ENCODE results near the gene PCDHB3.
"Not testable (repeated sequence)": the region's sequence is repeated elsewhere in the genome, so short reads cannot be mapped to it uniquely, and the experiment has no call there.

GRCh38 chr5:141152096-141152495, 51.8 kb downstream of the PCDHB3 start:
- TF ChIP-seq YY1 (IDR thresholded peaks at IDR 0.05; ENCODE audit: insufficient read depth, insufficient read length); ZNF274 (IDR thresholded peaks at IDR 0.05; ENCODE audit: low read depth, low read length): not testable (repeated sequence)

Data from NT2/D1 (cell line).